Upper lobe of left lung (tissue), 6 donors: ENCODE results near the gene SORBS2. TPM values are rescaled to one million over a fixed set of nuclear protein-coding genes. Genes with fewer than 3 reads are reported as not detected.
A peak's percentile ranks its signal among the peaks of the same experiment; 100 is the strongest.
"Not testable (repeated sequence)": the region's sequence is repeated elsewhere in the genome, so short reads cannot be mapped to it uniquely, and the experiment has no call there.

Source experiments
- ATAC-seq, 2 donors: fragments of 200-7000 bp; cut with Tn5 transposase; one replicate each; pipeline ENCODE4 v1.9.1; 2022; ENCODE audit warnings: mild to moderate bottlenecking in 2 of 2, moderate library complexity in 2 of 2; ENCODE audit not compliant: low FRiP score in 2 of 2
- DNase-seq, 2 donors: peaks; one replicate each; pipeline ENCODE4 v3.0.0-alpha.2; 2019 to 2020
- H3K27ac ChIP-seq, 4 donors: fragments of 200-600 bp; sonication (generic); one replicate each; pipeline ENCODE4 v1.5.1; 2016 to 2019
- H3K27me3 ChIP-seq, 4 donors: fragments of 200-600 bp; sonication (generic); one replicate each; pipeline ENCODE4 v1.5.1; 2017 to 2019
- H3K36me3 ChIP-seq, 4 donors: fragments of 200-600 bp; sonication (generic); one replicate each; pipeline ENCODE4 v1.5.1; 2016 to 2019
- H3K4me1 ChIP-seq, 4 donors: fragments of 200-600 bp; sonication (generic); one replicate each; pipeline ENCODE4 v1.5.1; 2018 to 2019
- H3K4me3 ChIP-seq, 4 donors: fragments of 200-600 bp; sonication (generic); one replicate each; pipeline ENCODE4 v1.5.1; 2017 to 2019; ENCODE audit warnings: mild to moderate bottlenecking in 2 of 4, moderate library complexity in 1 of 4
- H3K9me3 ChIP-seq, 4 donors: fragments of 200-600 bp; sonication (generic); one replicate each; pipeline ENCODE4 v1.5.1; 2018 to 2019
- CTCF ChIP-seq, 6 experiments: fragments of 450-650 bp in 4 of 6; fragments of 200-600 bp in 2 of 6; sonication (generic) in 2 of 6; IDR thresholded peaks; one replicate each; pipeline ENCODE4 v1.5.1; 2016 to 2019; ENCODE audit warnings: antibody characterized with exemption in 6 of 6
- EP300 ChIP-seq, 4 donors: sonication (generic); formaldehyde crosslinking; IDR thresholded peaks; one replicate each; pipeline ENCODE4 v1.5.1; 2017; ENCODE audit warnings: antibody characterized with exemption in 4 of 4, control low read depth in 2 of 4
- POLR2A ChIP-seq, 4 donors: fragments of 450-650 bp; IDR thresholded peaks; one replicate each; pipeline ENCODE4 v1.5.1; 2016 to 2017; ENCODE audit warnings: antibody characterized with exemption in 4 of 4, mild to moderate bottlenecking in 2 of 4
- POLR2AphosphoS5 ChIP-seq, 2 donors: sonication (generic); formaldehyde crosslinking; IDR thresholded peaks; one replicate each; pipeline ENCODE4 v1.5.1; 2017; ENCODE audit warnings: antibody characterized with exemption in 2 of 2
- WGBS, 2 donors: methylation state at CpG; one replicate each; pipeline ENCODE4 v1.1.5; 2017 to 2018; 5-methylcytosine and 5-hydroxymethylcytosine counted together
- total RNA-seq, 6 donors: library from RNA; depleted of rRNA in 4 of 6; stranded (reverse); fragments of >200 nt in 4 of 6; gene quantifications; one replicate each; pipeline versions ENCODE4 v1.1.0 to v1.2.1, GENCODE V29; 2016 to 2021
- donor health status: DM: no; HTN: no; CAD: no; lungs with moderate emphysema.
- donor health status: DM: no; HTN: yes; CAD: no; lungs with severe emphysema.

Gene SORBS2
- total RNA-seq, 6 donors from 2014 or later: 35.4 to 83.2 (median 58.1) TPM

GRCh38 chr4:185711726-185712125 is 100.3 kb downstream of the SORBS2 start:
- WGBS, 2 donors: 91 to 95% methylated on average over 4 of the region's 4 CpGs
- no peaks in the 10 kb centered on the region for H3K9me3 ChIP-seq
- H3K27me3 ChIP-seq: no peaks in the 10 kb centered on the region
- peaks cover 0 to 11% (median 9%) of the 10 kb centered on the region in 4 donors for H3K4me1 ChIP-seq
- ATAC-seq (peak in 1 of 2 donors; percentile 9), DNase-seq (no peak)
- H3K27ac ChIP-seq: no peak overlapping the region
- TF ChIP-seq EP300 (IDR thresholded peaks at IDR 0.05): no peak
- TF ChIP-seq CTCF (IDR thresholded peaks at IDR 0.05): no peak
- TF ChIP-seq POLR2AphosphoS5 (IDR thresholded peaks at IDR 0.05): no peak
- no peak for TF ChIP-seq POLR2A (IDR thresholded peaks at IDR 0.05)
- H3K36me3 ChIP-seq: no peaks in the 10 kb centered on the region
- H3K4me3 ChIP-seq: no peak overlapping the region

GRCh38 chr4:185710487-185710995 is 101.5 kb downstream of the SORBS2 start:
- DNase-seq: peak in 1 of 2 donors; percentile 51

GRCh38 chr4:185709802-185710486 is 102.0 kb downstream of the SORBS2 start:
- DNase-seq (no peak), ATAC-seq (peak in 1 of 2 donors; percentile 23)
- Histone ChIP-seq H3K27ac (no peak overlapping the region), H3K36me3 (no peaks in the 10 kb centered on the region), H3K4me3 (no peak overlapping the region), H3K27me3 (no peaks in the 10 kb centered on the region), H3K9me3 (peaks cover 0 to 3% (median 0%) of the 10 kb centered on the region in 4 donors), H3K4me1 (peaks cover 0 to 3% (median 0%) of the 10 kb centered on the region in 4 donors)
- 85 to 88% methylated on average over 8 of the region's 8 CpGs for WGBS, 2 donors
- TF ChIP-seq POLR2AphosphoS5 (IDR thresholded peaks at IDR 0.05) (no peak), EP300 (IDR thresholded peaks at IDR 0.05) (no peak), POLR2A (IDR thresholded peaks at IDR 0.05) (no peak), CTCF (IDR thresholded peaks at IDR 0.05) (no peak)

More at GRCh38 chr4:185710487-185710995, 101.5 kb downstream of the SORBS2 start:
- 72 to 81% methylated on average over 11 of the region's 11 CpGs for WGBS, 2 donors
- no peak for TF ChIP-seq EP300 (IDR thresholded peaks at IDR 0.05)
- no peak for TF ChIP-seq CTCF (IDR thresholded peaks at IDR 0.05)
- no peak for TF ChIP-seq POLR2A (IDR thresholded peaks at IDR 0.05)
- TF ChIP-seq POLR2AphosphoS5 (IDR thresholded peaks at IDR 0.05): no peak
- Histone ChIP-seq H3K4me1 (peaks cover 0 to 6% (median under 1%) of the 10 kb centered on the region in 4 donors), H3K27me3 (no peaks in the 10 kb centered on the region), H3K27ac (no peak overlapping the region), H3K4me3 (no peak overlapping the region), H3K9me3 (peaks cover 0 to under 1% (median 0%) of the 10 kb centered on the region in 4 donors), H3K36me3 (no peaks in the 10 kb centered on the region)
- no peak for ATAC-seq

- no peak for TF ChIP-seq CTCF (IDR thresholded peaks at IDR 0.05)
- TF ChIP-seq POLR2AphosphoS5 (IDR thresholded peaks at IDR 0.05): no peak
- no peak for TF ChIP-seq POLR2A (IDR thresholded peaks at IDR 0.05)
- no peak for TF ChIP-seq EP300 (IDR thresholded peaks at IDR 0.05)
- no peak overlapping the region for H3K4me3 ChIP-seq
- no peaks in the 10 kb centered on the region for H3K36me3 ChIP-seq
- H3K9me3 ChIP-seq: peaks cover 0 to 3% (median 0%) of the 10 kb centered on the region in 4 donors
- WGBS, 2 donors: 54 to 63% methylated on average over 3 of the region's 3 CpGs
- ATAC-seq: peak in 1 of 2 donors; percentile 46
- no peaks in the 10 kb centered on the region for H3K4me1 ChIP-seq
- DNase-seq: no peak
- no peaks in the 10 kb centered on the region for H3K27me3 ChIP-seq
- no peak overlapping the region for H3K27ac ChIP-seq
Observed at GRCh38 chr4:185708348-185708747, 103.6 kb downstream of the SORBS2 start.

GRCh38 chr4:185707622-185708021 is 104.4 kb downstream of the SORBS2 start:
- not testable (repeated sequence) for DNase-seq, H3K27me3 ChIP-seq, H3K4me1 ChIP-seq, H3K36me3 ChIP-seq, ATAC-seq, H3K9me3 ChIP-seq, H3K4me3 ChIP-seq, H3K27ac ChIP-seq
- WGBS, 2 donors: 81 to 88% methylated on average over 4 of the region's 4 CpGs
